Right cardiac atrium (tissue), 5 donors: ENCODE results near the gene GRID2IP. TPM values are rescaled to one million over a fixed set of nuclear protein-coding genes. Genes with fewer than 3 reads are reported as not detected.
"Not testable (repeated sequence)": the region's sequence is repeated elsewhere in the genome, so short reads cannot be mapped to it uniquely, and the experiment has no call there.

ENCODE experiments used
- ATAC-seq, 2 donors: fragments of 200-7000 bp; cut with Tn5 transposase; one replicate each; pipeline versions ENCODE4 v1.8.0 to v1.9.1; 2020; ENCODE audit warnings: moderate library complexity in 2 of 2, mild to moderate bottlenecking in 1 of 2
- DNase-seq, 3 donors: peaks; one replicate each; pipeline ENCODE4 v3.0.0-alpha.2; 2020
- H3K27ac ChIP-seq: one replicate; pipeline ENCODE4 v1.5.1; 2013; ENCODE audit warnings: mild to moderate bottlenecking, low read length, control low read depth, moderate library complexity
- H3K27me3 ChIP-seq: one replicate; pipeline ENCODE4 v1.6.1; 2013; ENCODE audit not compliant: control insufficient read depth, insufficient read depth
- H3K4me1 ChIP-seq: one replicate; pipeline ENCODE4 v1.6.1; 2013; ENCODE audit warnings: low read length; ENCODE audit not compliant: control insufficient read depth, insufficient read depth
- H3K4me3 ChIP-seq: one replicate; pipeline ENCODE4 v1.5.1; 2013; ENCODE audit warnings: low read length, control low read depth
- H3K9me3 ChIP-seq: one replicate; pipeline ENCODE4 v1.6.1; 2013; ENCODE audit warnings: low read length; ENCODE audit not compliant: control insufficient read depth
- WGBS: extraction: QIAGEN DNeasy Blood & Tissue Kit; methylation state at CpG from one replicate; pipeline ENCODE4 v1.1.7; 2013; 5-methylcytosine and 5-hydroxymethylcytosine counted together
- intact Hi-C, 4 donors: fragments of 100-400 bp; cut with DNase I; formaldehyde crosslinking; loops; one replicate each; pipeline versions ENCODE4 v1.11.0 to v1.14.0; 2022 to 2023
- long read RNA-seq, 4 donors: library from polyadenylated mRNA; unstranded; transcript quantifications; one replicate each; pipeline ENCODE4 v2.0.0, GENCODE V29; 2020 to 2021
- polyA plus RNA-seq: library from polyadenylated mRNA; stranded (reverse); fragments of 200-250 nt; gene quantifications from one replicate; pipeline ENCODE4 v1.2.3, GENCODE V29; 2013
- total RNA-seq, 4 donors: library from RNA; stranded (reverse); fragmentation: NEBNext Ultra II Directional; extraction: Animal tissue kit (Norgen Biotek cat#: 25700); gene quantifications; one replicate each; pipeline ENCODE4 v1.2.1, GENCODE V29; 2021
- donor health status: healthy with polysubstance abuse.
- donor health status: DM: no; HTN: yes; CAD: no.
- donor health status: DM: no; HTN: no; CAD: no.
- donor health status: DM: no; HTN: yes; CAD: no; lungs with severe emphysema.
- donor health status: DM: yes; HTN: yes; CAD: no.

GRID2IP gene
- total RNA-seq, result under 1 TPM in 2 of 4 donors, not detected in 2; 0.09 to 0.20 TPM
- polyA plus RNA-seq, result 0.05 TPM
- long read RNA-seq, donor 1, result 0 reads
- long read RNA-seq, donor 2, result 0 reads
- long read RNA-seq, donor 3, partial matches to known transcripts, result 0 of 1 reads
- long read RNA-seq, donor 3, other reads (novel, unspliced or antisense), result 1 of 1 reads
- long read RNA-seq, donor 4, partial matches to known transcripts, result 1 of 1 reads
- long read RNA-seq, donor 4, other reads (novel, unspliced or antisense), result 0 of 1 reads

DNA sequence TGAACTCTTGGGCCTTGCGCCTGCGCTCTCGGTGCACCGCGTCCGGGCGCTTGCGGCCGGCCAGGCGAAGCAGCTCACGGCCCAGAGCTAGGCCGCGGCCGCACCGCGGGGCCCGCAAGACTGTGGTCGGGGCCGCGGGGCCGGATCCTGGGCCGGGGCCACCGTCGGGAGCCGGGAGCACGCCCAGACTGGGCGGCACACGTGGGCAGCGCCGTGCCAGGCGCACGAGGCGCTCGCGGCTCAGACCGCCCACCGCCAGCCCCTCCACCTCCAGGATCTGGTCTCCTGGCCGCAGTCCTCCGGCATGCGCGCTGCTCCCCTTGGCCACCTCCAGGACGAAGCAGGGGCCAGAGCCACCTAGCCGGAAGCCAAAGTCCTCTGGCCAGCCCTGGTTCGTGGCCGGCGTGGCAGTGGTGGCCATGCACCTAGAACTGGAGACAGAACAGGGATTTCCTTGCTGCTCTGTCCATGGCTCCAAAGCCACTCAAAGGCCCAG lies at the start of gene GRID2IP:
Gene GRID2IP (minus strand): TSS at position 446 of the 496 bp plus-strand sequence. CDS start 25 bp downstream, at position 421.
- H3K27me3 ChIP-seq, result no peaks in the 10 kb centered on the region
- 69% methylated on average over 46 of the region's 46 CpGs for WGBS

GRCh38 chr7:6600093-6600492 lies 48.8 kb upstream of the GRID2IP start:
- Histone ChIP-seq H3K4me3 (no peak overlapping the region), H3K27me3 (no peaks in the 10 kb centered on the region), H3K27ac (no peak overlapping the region), H3K9me3 (no peaks in the 10 kb centered on the region), H3K4me1 (no peaks in the 10 kb centered on the region)
- ATAC-seq (no peak), DNase-seq (peak in 1 of 3 donors; percentile 55)
- 94% methylated on average over 15 of the region's 15 CpGs for WGBS
- intact Hi-C loops, result no loop called here

More for the DNA sequence above, at the start of gene GRID2IP:
- DNase-seq (peak in 1 of 3 donors; percentile 27), ATAC-seq (no peak)
- intact Hi-C loops, result no loop called here
- no peaks in the 10 kb centered on the region for H3K9me3 ChIP-seq
- H3K4me3 ChIP-seq, result no peak within 1 kb of the TSS
- no peak within 1 kb of the TSS for H3K27ac ChIP-seq
- H3K4me1 ChIP-seq, result no peaks in the 10 kb centered on the region

DNA sequence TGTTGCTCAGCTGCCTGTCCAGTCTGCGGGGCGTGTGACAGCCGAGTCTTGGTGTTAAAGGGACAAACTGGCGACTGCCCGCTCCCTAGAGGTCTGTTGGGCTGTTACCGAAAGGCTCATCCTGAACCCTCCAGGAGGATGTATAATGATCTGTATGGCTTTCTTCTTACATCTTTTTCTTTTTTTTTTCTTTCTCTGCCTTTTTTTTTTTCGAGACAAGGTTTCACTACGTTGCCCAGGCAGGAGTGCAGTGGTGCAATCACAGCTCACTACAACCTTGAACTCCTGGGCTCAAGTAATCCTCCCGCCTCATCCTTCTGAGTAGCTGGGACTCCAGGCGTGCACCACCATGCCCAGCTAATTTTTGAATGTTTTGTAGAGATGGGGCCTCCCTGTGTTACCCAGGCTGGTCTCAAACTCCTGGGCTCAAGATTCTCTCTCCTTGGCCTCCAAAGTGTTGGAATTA lies 39.4 kb upstream of the GRID2IP start:
- intact Hi-C loops, result no loop called here
- H3K27me3 ChIP-seq, result no peaks in the 10 kb centered on the region
- ATAC-seq (no peak), DNase-seq (no peak)
- 9% methylated on average over 10 of the region's 10 CpGs for WGBS
- no peaks in the 10 kb centered on the region for H3K4me1 ChIP-seq
- peak overlapping the region; percentile 58 for H3K27ac ChIP-seq
- H3K9me3 ChIP-seq, result no peaks in the 10 kb centered on the region
- H3K4me3 ChIP-seq, result peak overlapping the region; percentile 90

DNA sequence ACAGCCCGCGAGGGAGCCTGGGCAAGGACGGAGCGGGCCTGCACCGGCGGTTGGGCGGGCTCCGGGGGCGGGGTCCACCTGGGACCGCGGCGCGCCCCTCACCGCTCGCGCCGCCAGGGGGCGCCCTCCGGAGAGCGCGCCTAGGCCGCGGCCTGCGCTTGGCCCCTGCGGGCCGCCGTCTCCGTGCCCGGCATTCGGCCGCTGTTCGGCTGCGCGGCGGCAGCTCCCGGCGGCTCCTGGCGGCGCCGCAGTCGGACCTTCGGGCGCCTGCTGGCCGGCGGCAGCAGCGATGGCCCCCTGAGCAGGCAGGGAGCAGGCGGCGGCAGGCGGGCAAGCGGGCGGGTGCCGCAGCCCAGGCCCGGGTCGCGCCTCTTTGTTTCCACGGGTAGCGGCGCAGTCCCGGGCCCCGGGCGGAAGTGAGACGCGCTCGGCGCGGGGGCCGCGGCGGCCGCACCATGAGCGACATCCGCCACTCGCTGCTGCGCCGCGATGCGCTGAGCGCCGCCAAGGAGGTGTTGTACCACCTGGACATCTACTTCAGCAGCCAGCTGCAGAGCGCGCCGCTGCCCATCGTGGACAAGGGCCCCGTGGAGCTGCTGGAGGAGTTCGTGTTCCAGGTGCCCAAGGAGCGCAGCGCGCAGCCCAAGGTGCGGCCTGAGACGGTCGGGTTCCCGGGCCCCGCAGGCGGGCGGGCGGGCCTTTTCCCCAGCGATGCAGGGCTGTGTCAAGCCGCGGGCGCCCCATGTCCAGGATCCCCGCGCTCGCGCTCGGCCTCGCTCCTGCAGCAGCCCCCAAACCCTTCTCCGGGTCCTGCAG lies 38.8 kb upstream of the GRID2IP start, which contains the start of gene INTS15:
Gene INTS15 (plus strand): TSS at position 193 of the 816 bp plus-strand sequence. CDS start 263 bp downstream, at position 456.
- ATAC-seq, result peak; percentile 95
- under 1% methylated on average over 107 of the region's 107 CpGs for WGBS
- no peaks in the 10 kb centered on the region for H3K4me1 ChIP-seq
- intact Hi-C loops, result no loop called here
- DNase-seq, result peak; percentile 79 to 92 (median 90)
- no peaks in the 10 kb centered on the region for H3K27me3 ChIP-seq
- no peaks in the 10 kb centered on the region for H3K9me3 ChIP-seq
- peak within 1 kb of the TSS; percentile 90 for H3K27ac ChIP-seq
- peak within 1 kb of the TSS; percentile 90 for H3K4me3 ChIP-seq

DNA sequence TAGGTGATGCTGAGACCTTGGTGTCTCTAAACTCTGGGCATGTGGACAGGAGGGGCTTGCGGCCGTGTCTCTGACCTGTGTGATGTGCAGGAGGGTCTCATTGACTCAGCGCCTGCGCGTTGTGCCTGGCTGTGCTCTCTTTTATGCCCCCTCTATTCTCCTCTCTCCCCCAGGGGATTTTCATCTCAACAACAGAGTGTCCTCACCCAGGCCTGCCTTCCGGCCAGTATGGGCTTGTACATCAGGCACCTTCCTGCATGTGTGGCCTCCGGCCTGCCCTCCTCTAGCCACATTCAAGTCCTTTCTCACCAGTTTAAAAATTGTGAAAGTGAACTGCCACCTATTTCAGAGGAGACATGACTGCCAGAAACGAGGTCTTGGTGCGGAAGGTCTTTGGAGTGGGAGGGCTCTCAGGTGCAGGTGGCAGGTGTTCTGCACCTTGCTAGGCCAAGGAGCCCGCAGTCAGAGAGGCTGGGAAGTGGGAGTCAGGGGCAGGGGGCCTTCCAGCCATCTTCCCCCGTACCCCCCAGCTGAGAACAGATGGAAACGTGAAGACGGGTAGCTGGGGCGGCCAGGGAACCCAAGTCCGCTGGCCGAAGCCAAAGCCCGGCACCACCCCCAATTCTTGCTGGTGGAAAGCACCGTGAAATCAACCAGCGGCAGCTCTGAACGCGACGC lies 38.0 kb upstream of the GRID2IP start:
- Histone ChIP-seq H3K27ac (no peak overlapping the region), H3K27me3 (no peaks in the 10 kb centered on the region), H3K4me1 (no peaks in the 10 kb centered on the region), H3K4me3 (peak overlapping the region; percentile 90), H3K9me3 (no peaks in the 10 kb centered on the region)
- ATAC-seq (peak; percentile 8 to 16), DNase-seq (peak in 2 of 3 donors; percentile 23 to 40)
- intact Hi-C loops, result no loop called here
- 45% methylated on average over 22 of the region's 22 CpGs for WGBS

DNA sequence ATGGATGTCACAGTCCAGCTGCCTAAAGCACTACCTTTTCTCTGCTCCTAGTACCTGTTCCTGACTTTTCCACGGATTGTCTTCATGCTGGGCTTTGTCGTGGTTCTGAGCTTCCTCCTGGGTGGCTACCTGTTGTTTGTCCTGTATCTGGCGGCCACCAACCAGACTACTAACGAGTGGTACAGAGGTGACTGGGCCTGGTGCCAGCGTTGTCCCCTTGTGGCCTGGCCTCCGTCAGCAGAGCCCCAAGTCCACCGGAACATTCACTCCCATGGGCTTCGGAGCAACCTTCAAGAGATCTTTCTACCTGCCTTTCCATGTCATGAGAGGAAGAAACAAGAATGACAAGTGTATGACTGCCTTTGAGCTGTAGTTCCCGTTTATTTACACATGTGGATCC lies 37.3 kb upstream of the GRID2IP start:
- Histone ChIP-seq H3K4me3 (no peak overlapping the region), H3K27me3 (no peaks in the 10 kb centered on the region), H3K27ac (no peak overlapping the region), H3K4me1 (no peaks in the 10 kb centered on the region), H3K9me3 (no peaks in the 10 kb centered on the region)
- 74% methylated on average over 9 of the region's 9 CpGs for WGBS
- intact Hi-C loops, result no loop called here
- no peak for ATAC-seq
- DNase-seq, result peak in 2 of 3 donors; percentile 51 to 65

DNA sequence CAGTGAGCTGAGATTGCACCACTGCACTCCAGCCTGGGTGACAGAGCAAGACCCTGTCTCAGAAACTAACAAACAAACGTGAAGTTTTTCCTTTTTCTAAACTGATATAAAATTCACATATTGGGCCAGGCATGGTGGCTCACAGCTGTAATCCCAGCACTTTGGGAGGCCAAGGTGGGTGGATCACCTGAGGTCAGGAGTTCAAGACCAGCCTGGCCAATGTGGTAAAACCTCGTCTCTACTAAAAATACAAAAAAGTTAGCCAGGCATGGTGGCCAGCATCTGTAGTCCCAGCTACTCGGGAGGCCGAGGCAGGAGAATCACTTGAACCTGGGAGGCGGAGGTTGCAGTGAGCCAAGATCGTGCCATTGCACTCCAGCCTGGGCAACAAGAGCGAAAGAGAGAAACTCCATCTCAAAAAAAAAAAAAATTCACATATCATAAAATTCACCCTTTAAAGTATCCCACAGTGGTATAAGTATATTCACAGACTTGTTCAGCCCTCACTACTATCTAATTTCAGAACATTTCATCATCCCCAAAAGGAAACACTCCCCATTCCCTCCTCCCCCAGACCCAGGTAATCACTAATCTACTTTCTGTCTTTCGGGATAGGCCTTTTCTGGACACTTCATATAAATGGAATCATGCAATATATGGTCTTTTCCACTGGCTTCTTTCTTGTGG lies 34.6 kb upstream of the GRID2IP start:
- intact Hi-C loops, H3K9me3 ChIP-seq, ATAC-seq, H3K4me3 ChIP-seq, H3K27ac ChIP-seq, H3K4me1 ChIP-seq, H3K27me3 ChIP-seq, DNase-seq: not testable (repeated sequence)
- WGBS, result 89% methylated on average over 8 of the region's 8 CpGs

- ATAC-seq (no peak), DNase-seq (peak in 2 of 3 donors; percentile 7 to 24)
- WGBS, result 90% methylated on average over 4 of the region's 4 CpGs
- Histone ChIP-seq H3K27me3 (no peaks in the 10 kb centered on the region), H3K9me3 (no peaks in the 10 kb centered on the region), H3K4me1 (no peaks in the 10 kb centered on the region), H3K27ac (no peak overlapping the region), H3K4me3 (no peak overlapping the region)
- intact Hi-C loops, result no loop called here
Measured at GRCh38 chr7:6579446-6579845, 28.2 kb upstream of the GRID2IP start.

DNA sequence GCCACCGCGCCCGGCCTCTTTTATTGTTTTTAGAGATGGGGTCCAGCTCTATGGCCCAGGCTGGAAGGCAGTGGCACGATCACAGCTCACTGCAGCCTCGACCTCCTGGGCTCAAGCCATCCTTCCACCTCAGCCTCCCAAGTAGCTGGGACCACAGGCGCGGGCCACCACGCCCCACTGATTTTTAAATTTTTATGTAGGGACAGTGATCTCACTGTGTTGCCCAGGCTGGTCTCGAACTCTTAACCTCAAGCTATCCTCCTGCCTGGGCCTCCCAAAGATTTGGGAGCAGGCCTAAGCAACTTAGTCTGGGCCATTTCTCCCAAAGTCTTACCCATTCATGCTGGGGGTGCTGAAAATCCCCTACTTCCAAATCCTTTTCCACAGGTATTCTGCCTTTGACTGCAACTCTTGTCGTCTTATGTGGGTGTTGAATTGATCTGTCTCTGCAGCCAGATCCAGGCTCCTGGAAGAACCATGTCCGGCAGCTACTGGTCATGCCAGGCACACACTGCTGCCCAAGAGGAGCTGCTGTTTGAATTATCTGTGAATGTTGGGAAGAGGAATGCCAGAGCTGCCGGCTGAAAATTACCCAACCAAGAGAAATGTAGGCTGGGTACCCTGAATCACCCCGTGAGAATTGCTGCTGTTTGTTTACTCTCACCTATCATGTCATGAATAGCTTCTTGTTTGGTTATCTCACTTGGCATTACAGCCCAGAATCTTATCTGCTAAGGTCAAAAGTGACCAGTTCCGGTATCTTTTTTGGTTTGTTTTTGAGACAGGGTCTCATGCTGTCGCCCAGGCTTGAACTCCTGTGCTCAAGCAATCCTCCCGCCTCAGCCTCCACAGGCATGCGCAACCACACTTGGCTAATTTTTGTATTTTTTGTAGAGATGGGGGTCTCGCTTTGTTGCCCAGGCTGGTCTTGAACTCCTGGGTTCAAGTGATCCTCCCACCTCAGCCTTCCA lies 27.1 kb upstream of the GRID2IP start:
- ATAC-seq, result no peak
- no peaks in the 10 kb centered on the region for H3K27me3 ChIP-seq
- no peaks in the 10 kb centered on the region for H3K9me3 ChIP-seq
- intact Hi-C loops, result no loop called here
- DNase-seq, result peak in 2 of 3 donors; percentile 28 to 65
- peak overlapping the region; percentile 86 for H3K27ac ChIP-seq
- WGBS, result 78% methylated on average over 18 of the region's 18 CpGs
- no peak overlapping the region for H3K4me3 ChIP-seq
- no peaks in the 10 kb centered on the region for H3K4me1 ChIP-seq
